Measurements from ENCODE around the gene ZNF497. TPM values are rescaled to one million over a fixed set of nuclear protein-coding genes. Genes with fewer than 3 reads are reported as not detected.

ZNF497 gene
- total and polyA plus RNA-seq, 9 of the 15 experiments (the other 6 are each of a cell fraction or from before 2014, with no cell fraction given), result 0.06 to 0.98 (median 0.44) TPM; not detected in 1

DNA sequence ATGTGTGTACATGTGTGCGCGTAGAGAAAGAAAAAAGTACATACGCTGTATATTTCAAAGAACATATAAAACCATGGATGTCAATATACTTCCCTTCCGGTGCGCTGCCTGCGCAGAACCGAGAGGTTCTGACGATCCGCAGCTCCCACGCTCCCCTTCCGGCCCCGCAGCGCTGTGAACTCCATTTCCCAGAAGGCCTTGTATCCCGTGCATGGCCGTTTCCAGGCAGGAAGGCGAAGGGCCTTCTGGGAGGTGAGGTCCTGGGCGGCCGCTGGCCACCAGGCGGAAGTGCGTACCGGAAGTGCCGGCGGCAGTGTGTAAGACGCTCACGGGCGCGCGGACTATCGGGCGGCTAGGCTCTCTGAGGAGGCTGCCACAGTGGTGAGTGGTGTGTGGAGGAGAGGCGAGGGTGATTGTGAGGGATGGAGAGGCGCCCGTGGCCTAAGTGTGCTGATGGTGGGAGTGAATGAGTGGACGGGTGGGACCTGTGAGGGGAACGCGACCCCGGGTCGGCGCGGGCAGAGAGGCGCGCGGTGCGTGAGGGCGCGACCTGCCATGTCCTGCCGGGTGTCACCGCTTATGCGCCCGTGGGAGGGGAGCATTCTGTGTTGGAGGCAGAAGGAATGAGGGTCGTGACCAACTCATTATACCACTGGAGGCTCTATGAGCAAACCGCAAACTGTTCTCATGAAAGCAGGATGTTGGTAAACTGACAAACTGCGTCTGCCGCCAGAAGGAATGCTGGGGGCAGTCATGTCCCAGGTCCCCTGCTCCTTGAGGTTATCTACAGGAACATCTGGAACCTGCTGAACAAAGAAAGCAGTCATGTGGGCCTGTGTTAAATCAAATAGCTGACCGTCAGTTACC is 57.3 kb downstream of the ZNF497 start, which contains the start of gene ERVK3-1:
ERVK3-1 (plus strand) TSS at position 313 of the 867 bp plus-strand sequence. CDS start 6,792 bp downstream, outside the sequence.
- Histone ChIP-seq H4K20me1 (replicated peaks; ENCODE audit: control insufficient read depth, insufficient read depth, low read length) (no peaks in the 10 kb centered on the region), H3K27ac (ENCODE audit: extremely low read depth, low read depth, low read length) (peak within 1 kb of the TSS; percentile 98), H3K4me1 (replicated peaks in 1 of 2; ENCODE audit: control insufficient read depth in 2 of 2, insufficient read depth in 2 of 2, low read length in 2 of 2) (peaks cover 7 to 15% of the 10 kb centered on the region in 2 experiments; a peak in 4 of 5 replicates), H3K9ac (ENCODE audit: insufficient read depth in 1 of 2, low read depth in 2 of 2, low read length in 2 of 2) (peak within 1 kb of the TSS; percentile 91 to 96), H3K79me2 (ENCODE audit: control insufficient read depth, insufficient read depth, low read length) (peaks cover 40% of the 10 kb centered on the region), H3K9me1 (ENCODE audit: control insufficient read depth, insufficient read depth, low read length) (no peaks in the 10 kb centered on the region), H3K9me3 (replicated peaks; ENCODE audit: control insufficient read depth, insufficient read depth, low read depth, low read length) (peaks cover 3% of the 10 kb centered on the region), H3K4me3 (peak within 1 kb of the TSS; percentile 98), H3K36me3 (ENCODE audit: control insufficient read depth, insufficient read depth, low read length) (peaks cover 61% of the 10 kb centered on the region), H2AFZ (ENCODE audit: low read depth, low read length) (peak within 1 kb of the TSS; percentile 96), H3K27me3 (ENCODE audit: control insufficient read depth in 2 of 2, insufficient read depth in 2 of 2, low read length in 2 of 2) (no peaks in the 10 kb centered on the region), H3K4me2 (ENCODE audit: insufficient read depth, low read length) (peak within 1 kb of the TSS; percentile 99)
- ChIA-PET POLR2A (interaction anchor here (0.6 to 4.2 kb wide), 8 partner anchors 8 to 270 kb away, joined by 3 to 27 read pairs (median 4); partner anchors contain the start of genes ZNF8 and ZSCAN22), CTCF (ENCODE audit: low intra/inter-chr PET ratio) (no interaction called here)
- ATAC-seq, result peak; percentile 98
- intact Hi-C loops (cut with micrococcal nuclease) (loop anchor here (1.0 to 2.0 kb wide), 3 partner anchors 21 to 58 kb away; partner anchors contain the start of genes ZNF497, ZNF8 and ZSCAN22), in situ Hi-C loops (cut with MboI) (no loop called here)
- peak; percentile 90 to 99 (median 92) for DNase-seq (ENCODE audit: extremely low read depth in 1 of 4, low spot score in 3 of 4)
- FAIRE-seq, result peak; percentile 97
- BruUV-seq (replicated peaks), result no TSS peak
- WGBS (ENCODE audit: insufficient coverage, low coverage, missing lambda C conversion rate), result 1% methylated on average over 49 of the region's 55 CpGs
- TF ChIP-seq, protein P1, sequence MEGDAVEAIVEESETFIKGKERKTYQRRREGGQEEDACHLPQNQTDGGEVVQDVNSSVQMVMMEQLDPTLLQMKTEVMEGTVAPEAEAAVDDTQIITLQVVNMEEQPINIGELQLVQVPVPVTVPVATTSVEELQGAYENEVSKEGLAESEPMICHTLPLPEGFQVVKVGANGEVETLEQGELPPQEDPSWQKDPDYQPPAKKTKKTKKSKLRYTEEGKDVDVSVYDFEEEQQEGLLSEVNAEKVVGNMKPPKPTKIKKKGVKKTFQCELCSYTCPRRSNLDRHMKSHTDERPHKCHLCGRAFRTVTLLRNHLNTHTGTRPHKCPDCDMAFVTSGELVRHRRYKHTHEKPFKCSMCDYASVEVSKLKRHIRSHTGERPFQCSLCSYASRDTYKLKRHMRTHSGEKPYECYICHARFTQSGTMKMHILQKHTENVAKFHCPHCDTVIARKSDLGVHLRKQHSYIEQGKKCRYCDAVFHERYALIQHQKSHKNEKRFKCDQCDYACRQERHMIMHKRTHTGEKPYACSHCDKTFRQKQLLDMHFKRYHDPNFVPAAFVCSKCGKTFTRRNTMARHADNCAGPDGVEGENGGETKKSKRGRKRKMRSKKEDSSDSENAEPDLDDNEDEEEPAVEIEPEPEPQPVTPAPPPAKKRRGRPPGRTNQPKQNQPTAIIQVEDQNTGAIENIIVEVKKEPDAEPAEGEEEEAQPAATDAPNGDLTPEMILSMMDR (IDR thresholded peaks at IDR 0.05 in 2 of 3, conservative IDR thresholded peaks at IDR 0.05 in 1 of 3; ENCODE audit: insufficient read depth in 2 of 3, low read depth in 1 of 3, low read length in 3 of 3), result no peak
- TF ChIP-seq FOXJ3 (CRISPR knock-in tag; IDR thresholded peaks at IDR 0.05) (no peak), KAT2B (IDR thresholded peaks at IDR 0.05; ENCODE audit: low read depth, low read length) (no peak), SP2 (IDR thresholded peaks at IDR 0.05; ENCODE audit: extremely low read depth, low read depth, low read length, poor library complexity, severe bottlenecking) (no peak), GABPB1 (CRISPR knock-in tag; IDR thresholded peaks at IDR 0.05) (peak; percentile 97), CEBPB (tag; IDR thresholded peaks at IDR 0.05) (no peak), ZNF354B (CRISPR knock-in tag; IDR thresholded peaks at IDR 0.05) (no peak)
- TF ChIP-seq, protein P2, sequence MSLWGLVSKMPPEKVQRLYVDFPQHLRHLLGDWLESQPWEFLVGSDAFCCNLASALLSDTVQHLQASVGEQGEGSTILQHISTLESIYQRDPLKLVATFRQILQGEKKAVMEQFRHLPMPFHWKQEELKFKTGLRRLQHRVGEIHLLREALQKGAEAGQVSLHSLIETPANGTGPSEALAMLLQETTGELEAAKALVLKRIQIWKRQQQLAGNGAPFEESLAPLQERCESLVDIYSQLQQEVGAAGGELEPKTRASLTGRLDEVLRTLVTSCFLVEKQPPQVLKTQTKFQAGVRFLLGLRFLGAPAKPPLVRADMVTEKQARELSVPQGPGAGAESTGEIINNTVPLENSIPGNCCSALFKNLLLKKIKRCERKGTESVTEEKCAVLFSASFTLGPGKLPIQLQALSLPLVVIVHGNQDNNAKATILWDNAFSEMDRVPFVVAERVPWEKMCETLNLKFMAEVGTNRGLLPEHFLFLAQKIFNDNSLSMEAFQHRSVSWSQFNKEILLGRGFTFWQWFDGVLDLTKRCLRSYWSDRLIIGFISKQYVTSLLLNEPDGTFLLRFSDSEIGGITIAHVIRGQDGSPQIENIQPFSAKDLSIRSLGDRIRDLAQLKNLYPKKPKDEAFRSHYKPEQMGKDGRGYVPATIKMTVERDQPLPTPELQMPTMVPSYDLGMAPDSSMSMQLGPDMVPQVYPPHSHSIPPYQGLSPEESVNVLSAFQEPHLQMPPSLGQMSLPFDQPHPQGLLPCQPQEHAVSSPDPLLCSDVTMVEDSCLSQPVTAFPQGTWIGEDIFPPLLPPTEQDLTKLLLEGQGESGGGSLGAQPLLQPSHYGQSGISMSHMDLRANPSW (CRISPR knock-in tag; IDR thresholded peaks at IDR 0.05), result no peak
- TF ChIP-seq, protein P3, sequence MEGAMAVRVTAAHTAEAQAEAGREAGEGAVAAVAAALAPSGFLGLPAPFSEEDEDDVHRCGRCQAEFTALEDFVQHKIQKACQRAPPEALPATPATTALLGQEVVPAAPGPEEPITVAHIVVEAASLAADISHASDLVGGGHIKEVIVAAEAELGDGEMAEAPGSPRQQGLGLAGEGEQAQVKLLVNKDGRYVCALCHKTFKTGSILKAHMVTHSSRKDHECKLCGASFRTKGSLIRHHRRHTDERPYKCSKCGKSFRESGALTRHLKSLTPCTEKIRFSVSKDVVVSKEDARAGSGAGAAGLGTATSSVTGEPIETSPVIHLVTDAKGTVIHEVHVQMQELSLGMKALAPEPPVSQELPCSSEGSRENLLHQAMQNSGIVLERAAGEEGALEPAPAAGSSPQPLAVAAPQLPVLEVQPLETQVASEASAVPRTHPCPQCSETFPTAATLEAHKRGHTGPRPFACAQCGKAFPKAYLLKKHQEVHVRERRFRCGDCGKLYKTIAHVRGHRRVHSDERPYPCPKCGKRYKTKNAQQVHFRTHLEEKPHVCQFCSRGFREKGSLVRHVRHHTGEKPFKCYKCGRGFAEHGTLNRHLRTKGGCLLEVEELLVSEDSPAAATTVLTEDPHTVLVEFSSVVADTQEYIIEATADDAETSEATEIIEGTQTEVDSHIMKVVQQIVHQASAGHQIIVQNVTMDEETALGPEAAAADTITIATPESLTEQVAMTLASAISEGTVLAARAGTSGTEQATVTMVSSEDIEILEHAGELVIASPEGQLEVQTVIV (CRISPR knock-in tag; IDR thresholded peaks at IDR 0.05; ENCODE audit: borderline replicate concordance), result no peak
- TF ChIP-seq, protein P4, sequence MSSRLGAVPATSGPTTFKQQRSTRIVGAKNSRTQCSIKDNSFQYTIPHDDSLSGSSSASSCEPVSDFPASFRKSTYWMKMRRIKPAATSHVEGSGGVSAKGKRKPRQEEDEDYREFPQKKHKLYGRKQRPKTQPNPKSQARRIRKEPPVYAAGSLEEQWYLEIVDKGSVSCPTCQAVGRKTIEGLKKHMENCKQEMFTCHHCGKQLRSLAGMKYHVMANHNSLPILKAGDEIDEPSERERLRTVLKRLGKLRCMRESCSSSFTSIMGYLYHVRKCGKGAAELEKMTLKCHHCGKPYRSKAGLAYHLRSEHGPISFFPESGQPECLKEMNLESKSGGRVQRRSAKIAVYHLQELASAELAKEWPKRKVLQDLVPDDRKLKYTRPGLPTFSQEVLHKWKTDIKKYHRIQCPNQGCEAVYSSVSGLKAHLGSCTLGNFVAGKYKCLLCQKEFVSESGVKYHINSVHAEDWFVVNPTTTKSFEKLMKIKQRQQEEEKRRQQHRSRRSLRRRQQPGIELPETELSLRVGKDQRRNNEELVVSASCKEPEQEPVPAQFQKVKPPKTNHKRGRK (tag; IDR thresholded peaks at IDR 0.05), result no peak

Data from K562 (cell line).